H1 (cell line): ENCODE results near the gene RPS6KC1.

Experiments
- CTCF ChIP-seq, 3 experiments: IDR thresholded peaks; 1 replicate in 2 of 3; 2 replicates in 1 of 3; pipeline versions ENCODE4 v1.5.1 to v1.6.1; 2011; ENCODE audit warnings: low read length in 3 of 3, mild to moderate bottlenecking in 3 of 3, inconsistent platforms in 2 of 3, low read depth in 1 of 3, moderate library complexity in 1 of 3; ENCODE audit not compliant: insufficient read depth in 1 of 3; ENCODE audit errors: control extremely low read depth in 1 of 3
- EP300 ChIP-seq, 2 experiments: IDR thresholded peaks; 1 replicate in 1 of 2; 2 replicates in 1 of 2; pipeline ENCODE4 v1.6.1; 2011 to 2012; ENCODE audit warnings: low read depth in 2 of 2, low read length in 2 of 2, mild to moderate bottlenecking in 2 of 2, borderline replicate concordance in 1 of 2, inconsistent platforms in 1 of 2, moderate library complexity in 1 of 2
- EZH2 ChIP-seq: fragments of 200-600 bp; sonication (generic); IDR thresholded peaks from 2 replicates; pipeline ENCODE4 v1.7.1; 2012; ENCODE audit warnings: low read depth, mild to moderate bottlenecking, moderate library complexity, low read length, inconsistent platforms; ENCODE audit not compliant: severe bottlenecking
- MAFK ChIP-seq: IDR thresholded peaks from 2 replicates; pipeline ENCODE4 v1.6.1; 2012; ENCODE audit warnings: low read depth, mild to moderate bottlenecking, improper control_type of control experiment, low read length
- POLR2A ChIP-seq, 2 experiments: IDR thresholded peaks; 1 replicate in 1 of 2; 2 replicates in 1 of 2; pipeline ENCODE4 v1.6.1; 2011; ENCODE audit warnings: low read depth in 2 of 2, low read length in 2 of 2, mild to moderate bottlenecking in 2 of 2; ENCODE audit errors: control extremely low read depth in 1 of 2
- YY1 ChIP-seq: IDR thresholded peaks from 2 replicates; pipeline ENCODE4 v1.6.1; 2011; ENCODE audit warnings: low read depth, mild to moderate bottlenecking, low read length
- ZNF274 ChIP-seq: IDR thresholded peaks from 2 replicates; pipeline ENCODE4 v1.7.0; 2012; ENCODE audit warnings: low read length, borderline replicate concordance; ENCODE audit errors: extremely low read depth
- TF ChIP-seq, protein P1 (sequence below): IDR thresholded peaks from 2 replicates; pipeline ENCODE4 v1.6.1; 2012; ENCODE audit warnings: inconsistent platforms
- TF ChIP-seq, protein P2 (sequence below): IDR thresholded peaks from 2 replicates; pipeline ENCODE4 v1.6.1; 2011; ENCODE audit warnings: low read length, improper control_type of control experiment

DNA sequence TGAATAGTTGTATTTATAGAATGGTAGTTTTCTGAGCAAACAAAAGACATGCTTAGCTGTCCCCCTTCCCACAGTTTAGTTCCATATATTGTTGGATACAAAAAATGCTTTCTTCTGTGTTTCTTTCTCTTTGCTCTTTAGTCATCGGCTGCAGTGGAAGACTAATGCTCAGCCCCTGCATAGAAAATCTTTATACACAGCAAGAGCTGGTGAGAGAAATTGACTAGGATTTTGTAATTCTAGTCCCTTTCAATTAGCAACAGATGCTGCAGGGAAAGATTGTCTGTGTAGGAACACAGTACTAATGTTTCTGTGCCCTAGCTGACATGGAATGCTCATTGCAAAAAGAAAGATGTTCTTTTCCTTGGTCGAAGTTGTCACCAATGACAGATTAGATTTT lies 200.9 kb downstream of the RPS6KC1 start:
- no peak for TF ChIP-seq CTCF (IDR thresholded peaks at IDR 0.05; ENCODE audit: control extremely low read depth in 1 of 3, insufficient read depth in 1 of 3, low read depth in 1 of 3, low read length in 3 of 3)
- TF ChIP-seq ZNF274 = no peak
- no peak for TF ChIP-seq EZH2
- TF ChIP-seq, protein P1, sequence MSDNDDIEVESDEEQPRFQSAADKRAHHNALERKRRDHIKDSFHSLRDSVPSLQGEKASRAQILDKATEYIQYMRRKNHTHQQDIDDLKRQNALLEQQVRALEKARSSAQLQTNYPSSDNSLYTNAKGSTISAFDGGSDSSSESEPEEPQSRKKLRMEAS = no peak
- no peak for TF ChIP-seq POLR2A (IDR thresholded peaks at IDR 0.05; ENCODE audit: control extremely low read depth in 1 of 2, low read depth in 2 of 2, low read length in 2 of 2)
- TF ChIP-seq EP300 (IDR thresholded peaks at IDR 0.05; ENCODE audit: borderline replicate concordance in 1 of 2, low read depth in 2 of 2, low read length in 2 of 2) = no peak
- no peak for TF ChIP-seq YY1
- no peak for TF ChIP-seq MAFK
- TF ChIP-seq, protein P2, sequence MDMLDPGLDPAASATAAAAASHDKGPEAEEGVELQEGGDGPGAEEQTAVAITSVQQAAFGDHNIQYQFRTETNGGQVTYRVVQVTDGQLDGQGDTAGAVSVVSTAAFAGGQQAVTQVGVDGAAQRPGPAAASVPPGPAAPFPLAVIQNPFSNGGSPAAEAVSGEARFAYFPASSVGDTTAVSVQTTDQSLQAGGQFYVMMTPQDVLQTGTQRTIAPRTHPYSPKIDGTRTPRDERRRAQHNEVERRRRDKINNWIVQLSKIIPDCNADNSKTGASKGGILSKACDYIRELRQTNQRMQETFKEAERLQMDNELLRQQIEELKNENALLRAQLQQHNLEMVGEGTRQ = no peak
